ENCODE results near the gene CASK.

The CASK gene

GRCh38 chrX:41528784-41529183 is 394.6 kb downstream of the CASK start:
- no peak for TF ChIP-seq CTCF (IDR thresholded peaks at IDR 0.05; ENCODE audit: low read depth, low read length)
- H3K4me3 ChIP-seq (replicated peaks in 1 of 2; ENCODE audit: low read depth in 2 of 2, low read length in 2 of 2): no peak overlapping the region
- no peak for DNase-seq (ENCODE audit: low read depth in 2 of 2)

DNA sequence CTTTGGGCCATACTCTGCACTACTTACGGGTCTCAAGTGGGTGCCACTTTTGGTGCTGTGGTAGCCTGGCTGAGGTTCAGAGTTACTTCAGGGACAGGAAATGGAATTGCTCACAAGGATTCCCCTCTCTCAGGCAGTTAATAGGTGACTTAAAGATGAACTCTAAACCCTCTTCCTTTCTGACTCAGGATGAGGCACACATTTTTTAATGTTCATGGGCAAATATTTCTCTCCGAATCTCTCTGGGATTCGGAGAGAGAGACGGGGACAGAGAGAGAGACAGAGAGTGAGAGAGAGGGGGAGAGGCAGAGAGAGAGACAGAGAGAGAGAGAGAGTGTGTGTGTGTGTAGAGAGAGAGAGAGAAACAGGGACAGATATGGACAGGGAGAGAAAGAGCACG is 396.4 kb downstream of the CASK start:
- DNase-seq (ENCODE audit: low read depth in 2 of 2): peak; percentile 5 to 67
- TF ChIP-seq CTCF (IDR thresholded peaks at IDR 0.05; ENCODE audit: low read depth, low read length): no peak

GRCh38 chrX:41526271-41526670 is 397.1 kb downstream of the CASK start:
- TF ChIP-seq CTCF (IDR thresholded peaks at IDR 0.05; ENCODE audit: low read depth, low read length): no peak
- H3K4me3 ChIP-seq (replicated peaks in 1 of 2; ENCODE audit: low read depth in 2 of 2, low read length in 2 of 2): no peak overlapping the region
- DNase-seq (ENCODE audit: low read depth in 2 of 2): no peak

More for the DNA sequence above, 396.4 kb downstream of the CASK start:
- H3K4me3 ChIP-seq (replicated peaks in 1 of 2; ENCODE audit: low read depth in 2 of 2, low read length in 2 of 2): no peak overlapping the region

- no peak for TF ChIP-seq CTCF (IDR thresholded peaks at IDR 0.05; ENCODE audit: low read depth, low read length)
- H3K4me3 ChIP-seq (replicated peaks in 1 of 2; ENCODE audit: low read depth in 2 of 2, low read length in 2 of 2): no peak overlapping the region
- DNase-seq (ENCODE audit: low read depth in 2 of 2): no peak
These were observed 400.7 kb downstream of the CASK start for GRCh38 chrX:41522671-41523070.

GRCh38 chrX:41522081-41522480 is 401.3 kb downstream of the CASK start:
- TF ChIP-seq CTCF (IDR thresholded peaks at IDR 0.05; ENCODE audit: low read depth, low read length): no peak
- H3K4me3 ChIP-seq (replicated peaks in 1 of 2; ENCODE audit: low read depth in 2 of 2, low read length in 2 of 2): no peak overlapping the region
- no peak for DNase-seq (ENCODE audit: low read depth in 2 of 2)

- peak in 1 of 2 donors; percentile 50 for DNase-seq (ENCODE audit: low read depth in 2 of 2)
- TF ChIP-seq CTCF (IDR thresholded peaks at IDR 0.05; ENCODE audit: low read depth, low read length): no peak
- no peak overlapping the region for H3K4me3 ChIP-seq (replicated peaks in 1 of 2; ENCODE audit: low read depth in 2 of 2, low read length in 2 of 2)
These were observed 403.9 kb downstream of the CASK start for GRCh38 chrX:41519468-41519867.

DNA sequence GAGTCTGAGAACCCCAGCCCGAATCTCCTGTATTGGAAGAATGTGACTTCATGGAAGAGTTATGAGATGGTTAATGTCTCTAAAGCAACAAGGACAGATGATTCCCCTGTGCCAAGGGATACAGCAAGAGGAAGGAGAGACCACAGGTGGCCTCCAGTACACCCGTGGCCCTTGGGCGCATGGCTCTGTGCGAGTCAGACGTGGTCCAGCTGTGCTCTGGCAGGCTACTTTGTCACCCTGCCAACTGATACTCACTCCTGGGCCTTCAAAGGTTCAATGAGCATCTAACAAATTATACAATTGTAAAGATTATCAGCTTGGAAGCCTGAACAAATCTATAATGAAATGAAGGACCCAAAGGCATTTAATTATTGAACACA is 404.5 kb downstream of the CASK start:
- H3K4me3 ChIP-seq (replicated peaks in 1 of 2; ENCODE audit: low read depth in 2 of 2, low read length in 2 of 2): no peak overlapping the region
- DNase-seq (ENCODE audit: low read depth in 2 of 2): peak; percentile 5 to 7
- TF ChIP-seq CTCF (IDR thresholded peaks at IDR 0.05; ENCODE audit: low read depth, low read length): no peak

Data from cardiac fibroblast (primary cell).